HG02938 (cell line): ENCODE measurements around the gene RFX1.
"Not testable (repeated sequence)": the region's sequence is repeated elsewhere in the genome, so short reads cannot be mapped to it uniquely, and the experiment has no call there.

Experiments
- ATAC-seq: cut with Tn5 transposase; IDR thresholded peaks from one replicate; pipeline ENCODE4 v1.9.1; 2021; ENCODE audit warnings: mild to moderate bottlenecking, moderate library complexity; ENCODE audit not compliant: unreplicated experiment

RFX1 gene

DNA sequence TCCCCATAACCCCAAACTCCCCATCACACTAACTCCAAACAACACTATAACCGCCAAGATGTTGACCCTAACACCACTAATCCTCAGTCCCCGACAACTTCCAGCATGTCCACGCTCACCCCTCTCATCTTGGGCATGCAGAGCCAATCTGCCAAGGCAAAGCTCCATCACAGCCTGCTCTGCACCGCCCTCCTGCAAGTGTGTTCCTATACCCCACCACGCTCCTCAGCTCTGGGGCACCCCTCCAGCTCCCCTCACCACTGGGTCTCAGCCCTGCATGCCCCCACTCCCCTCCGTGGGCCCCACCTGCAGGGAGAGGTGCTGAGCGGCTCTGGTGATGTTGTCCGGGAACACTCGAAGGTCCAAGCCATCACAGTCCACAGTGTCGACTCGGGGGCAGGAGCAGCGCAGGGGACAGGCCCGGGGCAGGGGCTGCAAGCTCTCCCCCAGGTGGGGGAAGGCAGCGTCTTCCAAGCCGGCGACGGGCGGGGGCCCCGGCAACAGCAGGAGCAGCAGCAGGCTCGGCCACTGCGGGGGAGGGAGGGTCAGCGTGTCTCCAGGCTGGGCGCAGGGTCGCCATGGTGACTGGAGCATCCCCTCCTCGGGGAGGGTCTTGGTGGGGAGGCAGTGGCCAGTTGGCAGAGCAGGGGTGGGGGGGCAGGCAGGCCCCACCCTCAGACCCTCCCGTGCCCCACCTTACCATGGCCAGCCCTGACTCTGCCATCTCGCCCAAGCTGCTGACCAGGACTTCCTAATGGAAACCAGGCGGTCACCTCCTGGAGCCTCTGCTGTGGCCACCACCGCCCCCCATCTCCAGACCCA, 68.4 kb downstream of the RFX1 start:
- no peak for ATAC-seq

DNA sequence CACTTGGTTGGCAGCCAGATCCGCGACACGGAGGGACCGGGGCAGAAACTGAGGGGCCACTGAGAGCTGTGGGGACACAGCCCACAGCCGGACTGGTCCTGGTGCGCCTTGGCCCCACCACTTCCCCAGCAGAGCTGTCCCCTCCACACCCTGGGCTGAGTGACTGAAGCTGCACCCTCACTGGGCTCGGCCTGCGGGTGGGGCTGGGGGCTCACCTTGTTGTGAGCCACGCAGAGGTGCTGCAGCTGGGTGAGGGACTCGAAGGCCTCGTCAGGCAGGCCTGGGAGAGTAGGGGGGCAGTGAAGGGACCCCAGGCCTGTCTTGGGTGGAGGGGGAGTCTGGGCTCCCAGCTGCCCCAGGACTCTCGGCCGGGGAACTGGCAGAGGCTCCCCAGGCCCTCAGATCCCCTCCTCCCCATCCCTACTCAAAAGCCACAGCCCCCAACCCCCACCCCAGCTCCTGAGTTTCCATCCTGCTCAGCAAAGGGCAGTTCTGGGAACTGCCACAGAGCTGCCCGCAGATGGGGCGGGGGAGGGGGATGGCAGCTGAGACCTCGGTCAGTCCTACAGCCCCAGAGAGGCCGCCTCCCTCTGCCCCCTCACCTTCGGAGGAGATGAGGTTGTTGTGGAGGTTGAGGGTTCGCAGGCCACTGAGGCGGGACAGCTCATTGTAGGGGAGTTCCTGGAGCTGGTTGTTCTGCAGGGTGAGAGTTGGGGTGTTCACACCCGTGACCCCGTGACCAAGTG, 70.2 kb downstream of the RFX1 start:
- ATAC-seq = no peak

GRCh38 chr19:13934785-13935109, 71.4 kb downstream of the RFX1 start:
- ATAC-seq = no peak

GRCh38 chr19:13932911-13933393, 73.2 kb downstream of the RFX1 start:
- no peak for ATAC-seq

DNA sequence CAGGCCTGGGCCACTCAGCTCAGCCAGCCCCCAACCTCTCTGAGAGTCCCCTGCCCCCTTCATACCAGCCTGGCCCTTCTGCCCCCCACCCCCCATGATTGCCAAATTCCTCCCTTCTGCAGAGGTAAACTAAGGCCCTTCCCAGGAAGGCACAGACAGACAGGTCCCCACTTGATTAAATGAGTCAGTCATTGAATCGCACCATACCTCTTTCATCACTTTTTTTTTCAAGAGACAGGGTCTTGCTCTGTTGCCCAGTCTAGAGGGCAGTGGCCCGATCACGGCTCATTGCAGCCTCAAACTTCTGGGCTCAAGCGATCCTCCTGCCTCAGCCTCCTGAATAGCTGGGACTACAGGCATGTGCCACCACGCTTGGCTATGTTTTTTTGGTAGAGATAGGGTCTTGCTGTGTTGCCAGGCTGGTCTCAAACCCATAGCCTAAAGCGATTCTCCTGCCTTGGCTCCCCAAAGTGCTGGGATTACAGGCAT, 73.9 kb downstream of the RFX1 start:
- no peak for ATAC-seq

DNA sequence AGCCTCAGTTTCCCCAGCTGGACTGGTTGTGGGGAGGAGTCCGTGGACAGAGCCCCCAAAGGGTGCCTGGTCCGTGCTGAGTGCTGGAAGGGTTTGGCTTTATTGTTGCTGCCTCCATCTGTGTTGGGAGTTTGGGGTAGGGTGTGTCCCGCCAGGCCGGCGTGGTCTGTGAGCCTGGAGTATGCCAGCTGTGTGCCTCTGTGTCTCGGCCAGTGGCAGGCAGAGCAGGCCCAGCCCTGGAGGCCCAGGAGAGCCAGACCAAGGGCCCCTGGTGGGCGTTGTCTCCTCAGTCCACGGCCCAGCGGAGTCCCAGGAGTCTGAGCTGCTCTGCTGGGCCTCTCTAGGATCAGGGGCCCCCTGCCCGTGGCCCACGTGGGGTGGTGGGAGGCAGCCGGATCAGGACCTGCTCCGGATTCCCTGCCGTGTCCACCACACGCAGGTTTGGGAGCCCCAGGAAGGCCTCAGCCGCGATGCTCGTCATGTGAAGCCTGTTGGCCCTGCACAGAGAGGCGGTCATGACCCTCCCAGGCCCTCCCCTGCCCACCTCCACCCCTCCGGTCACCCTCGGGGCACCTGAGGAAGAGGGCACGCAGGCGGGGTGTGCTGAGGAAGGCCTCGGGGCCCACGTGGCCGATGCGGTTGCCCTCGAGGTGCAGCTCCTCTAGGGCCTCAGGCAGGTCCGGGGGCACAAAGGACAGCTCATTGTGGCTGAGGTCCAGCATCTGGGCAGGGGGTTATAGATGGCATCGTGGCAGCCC, 74.5 kb downstream of the RFX1 start:
- no peak for ATAC-seq

GRCh38 chr19:13930402-13930801, 75.7 kb downstream of the RFX1 start:
- no peak for ATAC-seq

- no peak for ATAC-seq
These were observed 76.2 kb downstream of the RFX1 start for GRCh38 chr19:13929956-13930355.

DNA sequence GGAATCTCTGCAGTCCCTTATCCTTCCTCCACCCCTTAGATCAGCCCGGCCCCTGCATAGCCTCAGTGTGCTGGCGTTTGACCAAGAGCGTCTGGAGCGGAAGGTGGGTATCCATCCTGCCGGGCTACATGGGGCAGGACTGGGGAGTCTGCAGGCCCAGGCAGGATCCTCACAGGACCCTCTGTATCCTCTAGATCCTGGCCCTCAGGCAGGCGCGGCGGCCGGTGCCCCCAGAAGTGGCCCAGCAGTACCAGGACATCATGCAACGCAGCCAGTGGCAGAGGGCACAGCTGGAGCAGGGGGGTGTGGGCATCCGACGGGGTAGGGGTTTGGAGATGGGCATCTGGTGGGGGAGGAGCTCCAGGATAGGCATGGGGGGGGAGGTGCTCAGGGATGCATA, 76.8 kb downstream of the RFX1 start:
- ATAC-seq = no peak

GRCh38 chr19:13926715-13927114, 79.4 kb downstream of the RFX1 start:
- no peak for ATAC-seq

GRCh38 chr19:13926010-13926409, 80.1 kb downstream of the RFX1 start:
- ATAC-seq = no peak

DNA sequence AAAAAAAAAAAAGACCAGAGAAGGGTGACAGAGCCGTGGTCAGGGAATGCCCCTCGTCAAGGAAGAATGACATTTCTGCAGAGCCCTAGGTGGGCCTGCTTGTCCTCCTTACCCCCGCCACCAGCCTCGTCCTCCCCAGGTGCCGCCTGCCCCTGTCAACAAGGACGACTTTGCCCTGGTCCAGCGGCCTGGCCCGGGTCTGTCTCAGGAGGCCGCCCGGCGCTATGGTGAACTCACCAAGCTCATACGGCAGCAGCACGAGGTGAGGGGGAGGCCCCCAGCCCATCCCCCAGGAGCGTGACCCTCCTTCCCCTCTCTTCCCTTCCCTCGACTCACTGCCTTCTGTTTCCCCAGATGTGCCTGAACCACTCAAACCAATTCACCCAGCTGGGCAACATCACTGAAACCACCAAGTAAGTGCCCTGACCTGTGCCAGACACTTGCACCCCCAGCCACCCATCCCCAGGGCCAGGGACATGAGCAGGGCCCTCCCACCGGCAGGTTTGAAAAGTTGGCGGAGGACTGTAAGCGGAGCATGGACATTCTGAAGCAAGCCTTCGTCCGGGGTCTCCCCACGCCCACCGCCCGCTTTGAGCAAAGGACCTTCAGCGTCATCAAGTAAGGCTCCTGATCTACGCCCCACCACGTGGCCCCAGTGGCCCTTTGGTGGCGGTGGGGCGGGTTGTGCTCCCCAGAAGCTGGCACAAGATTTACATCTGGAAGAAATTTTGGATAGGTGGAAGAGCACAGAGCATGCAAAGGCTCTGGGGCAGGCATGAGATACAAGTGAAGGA, 82.7 kb downstream of the RFX1 start:
- ATAC-seq = no peak

DNA sequence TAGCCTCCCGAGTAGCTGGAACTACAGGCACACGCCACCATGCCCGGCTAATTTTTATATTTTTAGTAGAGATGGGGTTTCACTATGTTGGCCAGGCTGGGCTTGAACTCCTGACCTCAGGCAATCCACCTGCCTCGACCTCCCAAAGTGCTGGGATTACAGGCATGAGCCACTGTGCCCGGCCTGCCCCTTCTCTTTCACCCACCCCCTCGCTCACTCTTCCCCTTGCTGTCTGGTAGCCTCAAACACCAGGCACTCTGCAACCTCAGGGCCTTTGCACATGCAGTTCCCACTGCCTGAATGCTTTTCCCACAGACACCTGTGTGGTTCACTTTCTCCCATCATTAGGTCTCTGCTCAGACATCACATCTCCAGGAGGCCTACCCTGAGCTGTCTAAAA, 84.0 kb downstream of the RFX1 start:
- not testable (repeated sequence) for ATAC-seq

GRCh38 chr19:13920940-13921747, 85.0 kb downstream of the RFX1 start:
- ATAC-seq = no peak

- no peak for ATAC-seq
These were observed 85.6 kb downstream of the RFX1 start for GRCh38 chr19:13920524-13920923.

DNA sequence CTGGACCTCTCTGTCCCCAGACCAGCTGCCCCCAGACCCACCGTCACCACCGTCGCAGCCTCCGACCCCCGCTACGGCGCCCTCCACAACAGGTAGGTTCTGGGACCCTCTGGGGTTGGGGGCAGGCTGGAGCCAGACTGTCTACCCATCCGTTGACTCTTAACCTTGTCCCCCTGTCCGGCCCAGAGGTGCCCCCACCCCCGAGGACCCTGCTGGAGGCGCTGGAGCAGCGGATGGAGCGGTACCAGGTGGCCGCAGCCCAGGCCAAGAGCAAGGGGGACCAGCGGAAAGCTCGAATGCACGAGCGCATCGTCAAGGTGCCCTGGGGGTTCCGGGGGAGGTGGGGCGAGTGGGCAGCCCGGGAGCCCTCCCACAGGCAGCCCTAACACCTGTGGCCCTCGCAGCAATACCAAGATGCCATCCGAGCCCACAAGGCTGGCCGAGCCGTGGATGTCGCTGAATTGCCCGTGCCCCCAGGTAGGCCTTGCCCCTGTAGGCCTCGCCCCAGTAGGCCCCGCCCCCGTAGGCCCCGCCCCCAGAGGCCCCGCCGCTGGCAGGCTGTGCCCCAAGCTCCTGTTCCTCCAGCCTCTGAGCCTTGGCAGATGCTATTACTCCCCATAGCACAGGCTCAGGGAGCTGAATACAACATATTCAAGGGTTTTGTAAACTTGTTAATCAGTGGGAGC, 87.3 kb downstream of the RFX1 start:
- no peak for ATAC-seq

- ATAC-seq = no peak
These were observed 88.2 kb downstream of the RFX1 start for GRCh38 chr19:13917888-13918406.

DNA sequence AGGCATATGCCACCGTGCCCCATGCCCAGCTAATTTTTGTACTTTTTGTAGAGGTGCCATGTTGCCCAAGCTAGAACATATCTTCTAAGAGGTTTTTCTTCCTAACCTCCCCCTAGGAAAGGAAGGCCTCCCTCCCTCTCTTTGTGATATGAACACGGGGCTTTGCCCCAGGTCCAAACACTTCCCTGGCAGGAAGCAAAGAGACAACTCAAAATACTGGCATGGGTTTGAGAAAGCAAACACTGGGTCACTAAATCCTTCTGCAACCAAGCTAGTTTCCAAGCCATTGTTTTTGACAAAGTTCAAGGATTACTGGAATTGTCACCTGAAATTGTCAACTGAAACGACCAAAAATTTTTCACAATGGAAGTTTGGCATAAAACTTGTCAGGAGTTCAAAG, 91.3 kb downstream of the RFX1 start:
- no peak for ATAC-seq

GRCh38 chr19:13913352-13913751, 92.8 kb downstream of the RFX1 start:
- no peak for ATAC-seq
